Stimulated activated CD4-positive, alpha-beta T cell treated with anti-CD3 and anti-CD28 coated beads, Interleukin-4, amount 100 ng/mL, for 48 hours (primary cell): ENCODE measurements around the gene KEAP1.

ENCODE experiments used
- DNase-seq, 2 donors: peaks; one replicate each; pipeline ENCODE4 v3.0.0-alpha.2; 2020; ENCODE audit warnings: low read depth in 2 of 2

Gene KEAP1

GRCh38 chr19:10523135-10523636 is 20.0 kb upstream of the KEAP1 start:
- no peak for DNase-seq

GRCh38 chr19:10521461-10522171 is 18.5 kb upstream of the KEAP1 start:
- DNase-seq, result no peak

GRCh38 chr19:10520652-10521318 is 17.6 kb upstream of the KEAP1 start:
- DNase-seq, result no peak

GRCh38 chr19:10519421-10519820 is 16.3 kb upstream of the KEAP1 start:
- no peak for DNase-seq

GRCh38 chr19:10518444-10519361 is 15.5 kb upstream of the KEAP1 start:
- DNase-seq, result no peak

- DNase-seq, result no peak
These were observed 14.7 kb upstream of the KEAP1 start for GRCh38 chr19:10517760-10518443.

- DNase-seq, result no peak
These were observed 14.2 kb upstream of the KEAP1 start, which contains the start of gene S1PR5 for GRCh38 chr19:10517361-10517759. Gene S1PR5, minus strand, starts transcription at chr19:10517447. Its CDS starts 2,436 bp downstream, at chr19:10515011.

- DNase-seq, result no peak
These were observed 13.6 kb upstream of the KEAP1 start for GRCh38 chr19:10516671-10517286.

- DNase-seq, result no peak
These were observed 12.9 kb upstream of the KEAP1 start for GRCh38 chr19:10516064-10516385.

GRCh38 chr19:10514211-10515145 is 11.3 kb upstream of the KEAP1 start:
- peak in 1 of 2 donors; percentile 26 for DNase-seq

- DNase-seq, result no peak
These were observed 10.1 kb upstream of the KEAP1 start for GRCh38 chr19:10513223-10513622.

- peak; percentile 19 to 60 for DNase-seq
These were observed 7.2 kb upstream of the KEAP1 start for GRCh38 chr19:10510301-10510802.

- DNase-seq, result peak in 1 of 2 donors; percentile 34
These were observed 5.6 kb upstream of the KEAP1 start for GRCh38 chr19:10508707-10509106.

GRCh38 chr19:10508036-10508435 is 4.9 kb upstream of the KEAP1 start:
- DNase-seq, result no peak

GRCh38 chr19:10505583-10506229 is 2.5 kb upstream of the KEAP1 start:
- peak; percentile 77 to 87 for DNase-seq

- peak; percentile 84 to 88 for DNase-seq
These were observed 593 bp downstream of the KEAP1 start for GRCh38 chr19:10502524-10503001.

- peak; percentile 29 to 38 for DNase-seq
These were observed 1.1 kb downstream of the KEAP1 start for GRCh38 chr19:10501971-10502523.

- no peak for DNase-seq
These were observed 2.9 kb downstream of the KEAP1 start for GRCh38 chr19:10500247-10500592.
